Measurements from ENCODE around the gene C14orf180. TPM values are rescaled to one million over a fixed set of nuclear protein-coding genes. Genes with fewer than 3 reads are reported as not detected.

The C14orf180 gene
- total and polyA plus RNA-seq, 2 of the 8 experiments (the other 6 are each of a cell fraction or from before 2014, with no cell fraction given) = not detected

DNA sequence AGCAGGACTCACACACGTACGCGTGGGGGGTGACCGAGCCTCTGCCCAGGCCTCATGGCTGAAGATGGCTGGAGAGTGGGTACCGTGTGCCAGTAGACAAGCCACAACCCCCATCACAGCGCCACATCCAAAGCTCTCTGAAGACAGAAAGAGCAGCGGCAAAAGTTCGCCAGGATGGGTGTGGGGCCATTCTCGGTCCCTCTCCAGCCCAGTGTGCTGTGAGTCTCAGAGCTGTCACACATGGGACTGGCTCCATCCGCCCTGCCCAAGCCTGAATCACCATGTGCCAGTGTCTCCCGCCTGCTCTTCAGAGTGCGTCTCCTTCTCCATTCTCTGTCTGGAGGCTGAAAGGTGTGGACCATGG, 19.3 kb downstream of the C14orf180 start:
- Histone ChIP-seq H3K23me2 (ENCODE audit: low read depth, low read length) (no peaks in the 10 kb centered on the region), H4K20me1 (replicated peaks in 1 of 2; ENCODE audit: control insufficient read depth in 1 of 2, insufficient read depth in 2 of 2, low read length in 2 of 2) (no peaks in the 10 kb centered on the region), H4K8ac (ENCODE audit: extremely low read depth, insufficient read depth, low read length) (no peak overlapping the region), H3K79me1 (ENCODE audit: low read depth, low read length) (no peaks in the 10 kb centered on the region), H3K79me2 (ENCODE audit: control insufficient read depth in 1 of 2, insufficient read depth in 2 of 2, low read length in 2 of 2) (no peaks in the 10 kb centered on the region), H3K36me3 (ENCODE audit: control insufficient read depth in 2 of 4, insufficient read depth in 4 of 4, low read length in 3 of 4) (no peaks in the 10 kb centered on the region), H3K27me3 (replicated peaks in 1 of 4; ENCODE audit: control insufficient read depth in 3 of 4, extremely low read depth in 1 of 4, insufficient read depth in 3 of 4, low read length in 3 of 4) (peaks cover 0 to 4% (median 3%) of the 10 kb centered on the region in 4 experiments; a peak in 6 of 7 replicates), H2BK15ac (ENCODE audit: low read length) (no peak overlapping the region), H3K4me2 (ENCODE audit: insufficient read depth in 1 of 2, low read depth in 2 of 2, low read length in 2 of 2) (no peak overlapping the region), H3K4ac (replicated peaks; ENCODE audit: insufficient read length, low read depth, low read length) (no peak overlapping the region), H3K18ac (ENCODE audit: extremely low read depth, low read length) (no peak overlapping the region), H3K9me3 (ENCODE audit: insufficient read depth in 2 of 2, low read depth in 1 of 2, low read length in 1 of 2) (no peaks in the 10 kb centered on the region), H2AFZ (ENCODE audit: low read length) (no peak overlapping the region), H3K9ac (replicated peaks in 1 of 4; ENCODE audit: extremely low read depth in 1 of 4, low read depth in 3 of 4, low read length in 3 of 4) (no peak overlapping the region), H3K23ac (ENCODE audit: insufficient read length) (no peak overlapping the region), H3K4me3 (ENCODE audit: extremely low read depth in 1 of 4, insufficient read depth in 2 of 4, low read depth in 3 of 4, low read length in 4 of 4) (no peak overlapping the region), H4K91ac (replicated peaks; ENCODE audit: insufficient read length, low read length) (no peak overlapping the region), H4K5ac (ENCODE audit: insufficient read length, low read depth, low read length) (no peak overlapping the region), H2BK120ac (replicated peaks; ENCODE audit: low read depth, low read length) (no peak overlapping the region), H2AK5ac (ENCODE audit: low read depth, low read length) (no peak overlapping the region), H2BK12ac (ENCODE audit: low read depth, low read length) (no peak overlapping the region), H3K56ac (replicated peaks; ENCODE audit: insufficient read length, low read depth, low read length) (no peak overlapping the region), H2BK5ac (ENCODE audit: low read depth, low read length) (no peak overlapping the region), H3K27ac (ENCODE audit: low read depth, low read length) (no peak overlapping the region), H3K14ac (ENCODE audit: insufficient read length) (no peak overlapping the region), H3K4me1 (replicated peaks in 1 of 4; ENCODE audit: control insufficient read depth in 3 of 4, insufficient read depth in 4 of 4, low read length in 3 of 4) (peaks cover 0 to 2% (median under 1%) of the 10 kb centered on the region in 4 experiments; a peak in 2 of 7 replicates), H2BK20ac (ENCODE audit: low read length) (no peak overlapping the region)
- TF ChIP-seq SP2 (IDR thresholded peaks at IDR 0.05; ENCODE audit: low read length) = no peak
- TF ChIP-seq HDAC2 (IDR thresholded peaks at IDR 0.05; ENCODE audit: borderline replicate concordance in 1 of 2, low read depth in 2 of 2, low read length in 2 of 2) = no peak
- TF ChIP-seq BRCA1 (IDR thresholded peaks at IDR 0.05; ENCODE audit: low read depth, low read length) = no peak
- no peak for TF ChIP-seq CBX5 (IDR thresholded peaks at IDR 0.05; ENCODE audit: low read depth, low read length)
- TF ChIP-seq JUN (IDR thresholded peaks at IDR 0.05; ENCODE audit: low read depth, low read length) = no peak
- POLR2A ChIA-PET (ENCODE audit: partially characterized antibody) = no interaction called here
- DNase-seq (ENCODE audit: low read depth in 1 of 2, low spot score in 2 of 2) = no peak
- 95% methylated on average over 11 of the region's 12 CpGs; no CpG with 5 or more reads in 1 of the 2 experiments for WGBS, 2 experiments (ENCODE audit: extremely low coverage in 1 of 2, insufficient coverage in 1 of 2, insufficient read length in 1 of 2, insufficient replicate concordance in 2 of 2, low coverage in 1 of 2, low lambda C conversion rate in 2 of 2, missing lambda C conversion rate in 1 of 2)
- no peak for FAIRE-seq
- CTCF ChIA-PET (ENCODE audit: partially characterized antibody) = interaction anchor here (1.5 to 1.6 kb wide), 2 partner anchors 19 to 35 kb away, joined by 3 to 5 read pairs; partner anchors contain the start of gene C14orf180
